GM19035 (cell line): ENCODE measurements around the gene TSPEAR.

ENCODE experiments used
- ATAC-seq: cut with Tn5 transposase; IDR thresholded peaks from one replicate; pipeline ENCODE4 v1.9.1; 2021; ENCODE audit not compliant: unreplicated experiment

TSPEAR gene

DNA sequence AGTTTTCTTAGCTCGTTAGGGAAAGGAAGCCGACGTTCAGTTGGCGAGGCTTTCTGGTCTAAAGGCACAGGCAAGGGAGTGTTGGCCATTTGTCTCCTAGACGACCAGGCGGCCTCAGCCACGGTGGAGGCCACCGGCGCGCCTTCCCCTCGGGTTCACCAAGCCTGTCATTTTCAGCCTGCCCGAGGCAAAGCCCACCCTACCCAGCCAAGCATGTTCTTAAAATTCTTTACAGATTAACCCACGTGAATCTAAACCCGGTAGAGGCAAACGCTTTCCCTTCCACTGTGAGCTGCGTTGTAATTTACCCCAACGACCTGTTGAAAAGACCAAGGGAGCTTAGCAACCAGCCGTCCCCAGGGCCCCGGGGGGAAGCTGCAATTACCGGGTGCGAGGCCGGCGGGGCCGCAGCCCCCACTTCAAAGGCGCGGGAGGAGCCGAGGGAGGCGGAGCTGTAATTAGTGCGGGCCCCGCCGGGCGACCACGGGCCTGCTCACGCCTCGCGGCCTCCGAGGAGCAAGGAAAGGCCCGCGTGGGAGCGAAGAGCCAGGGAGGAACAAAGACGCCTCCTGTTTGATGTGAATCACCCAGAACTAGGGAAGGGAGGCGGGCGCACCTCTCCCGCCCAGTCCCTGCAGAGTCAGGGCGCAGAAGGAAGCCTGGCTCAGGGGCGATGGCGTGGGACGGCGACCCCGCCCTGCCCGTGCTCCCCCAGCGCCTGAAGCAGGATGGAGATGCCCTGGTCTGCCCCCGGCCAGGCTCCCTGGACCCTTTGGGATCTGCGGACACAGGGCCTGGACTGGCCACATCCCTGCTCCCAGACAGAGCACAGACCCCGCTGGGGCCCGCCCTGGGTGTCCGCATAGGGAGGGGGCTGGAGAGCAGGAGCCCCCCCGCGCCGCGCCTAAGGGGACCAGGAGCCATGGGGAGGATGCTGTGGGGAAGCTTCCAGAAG is 12.1 kb upstream of the TSPEAR start:
- no peak for ATAC-seq

DNA sequence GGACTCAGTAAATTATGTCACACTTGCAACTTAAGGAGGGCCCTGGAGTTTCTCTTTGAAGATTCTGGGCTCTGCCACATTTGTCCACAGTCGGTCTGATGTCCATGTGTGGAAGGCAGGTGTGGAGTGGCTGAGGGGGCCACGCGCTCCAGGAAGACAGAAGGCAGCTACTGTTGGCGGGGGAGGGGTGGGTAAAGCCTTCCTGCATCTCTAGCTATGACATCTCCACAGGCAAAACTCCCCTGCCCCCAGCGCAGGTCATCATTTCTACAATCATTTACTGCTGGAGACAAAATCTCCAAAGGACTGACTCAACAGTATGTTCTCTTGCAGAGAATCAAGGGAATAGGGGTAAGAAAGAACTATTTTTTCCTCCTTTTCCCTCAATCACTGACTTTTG is 11.4 kb upstream of the TSPEAR start:
- ATAC-seq: no peak

- no peak for ATAC-seq
Measured at GRCh38 chr21:44720170-44720569, 8.8 kb upstream of the TSPEAR start.

DNA sequence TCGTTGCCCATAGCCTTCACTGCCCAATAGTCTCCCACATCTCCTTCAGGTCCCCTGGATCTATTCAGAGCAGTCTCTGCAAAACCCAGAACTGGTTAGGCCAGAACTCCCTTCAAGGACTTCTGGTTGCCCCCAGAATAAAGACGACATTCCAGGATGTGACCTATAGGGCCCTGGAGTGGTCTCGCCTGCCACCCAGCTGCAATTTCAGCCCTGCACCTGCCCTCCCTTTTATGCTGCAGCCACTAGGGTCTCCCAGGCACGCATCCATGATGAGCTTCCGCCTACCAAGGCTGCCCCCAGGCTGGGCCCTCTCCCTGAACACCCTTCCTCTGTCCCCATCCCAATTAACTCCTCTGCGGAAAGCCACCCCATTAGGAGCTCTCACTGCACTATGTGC is 7.2 kb upstream of the TSPEAR start:
- ATAC-seq: no peak

DNA sequence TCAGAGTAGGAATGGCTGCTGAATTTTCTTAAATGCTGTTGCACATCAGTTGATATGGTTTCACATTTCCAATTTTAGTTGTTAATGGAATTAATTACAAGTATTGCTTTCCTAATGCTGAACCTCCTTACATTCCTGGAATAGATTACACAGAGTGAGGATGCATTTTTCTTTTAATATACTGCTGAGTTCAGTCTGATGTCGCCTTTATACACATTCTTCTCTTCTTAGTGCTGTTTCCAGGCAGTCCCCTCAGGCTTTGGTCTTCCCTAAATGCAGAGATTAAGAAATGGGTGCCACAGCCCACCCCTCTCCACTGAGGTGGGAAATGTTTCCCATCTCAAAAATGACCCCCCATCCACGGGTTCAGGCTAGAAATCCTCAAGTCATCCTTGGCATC is 6.7 kb upstream of the TSPEAR start:
- ATAC-seq: no peak

GRCh38 chr21:44716984-44717383 is 5.6 kb upstream of the TSPEAR start:
- ATAC-seq: no peak

GRCh38 chr21:44714905-44715304 is 3.5 kb upstream of the TSPEAR start:
- no peak for ATAC-seq

DNA sequence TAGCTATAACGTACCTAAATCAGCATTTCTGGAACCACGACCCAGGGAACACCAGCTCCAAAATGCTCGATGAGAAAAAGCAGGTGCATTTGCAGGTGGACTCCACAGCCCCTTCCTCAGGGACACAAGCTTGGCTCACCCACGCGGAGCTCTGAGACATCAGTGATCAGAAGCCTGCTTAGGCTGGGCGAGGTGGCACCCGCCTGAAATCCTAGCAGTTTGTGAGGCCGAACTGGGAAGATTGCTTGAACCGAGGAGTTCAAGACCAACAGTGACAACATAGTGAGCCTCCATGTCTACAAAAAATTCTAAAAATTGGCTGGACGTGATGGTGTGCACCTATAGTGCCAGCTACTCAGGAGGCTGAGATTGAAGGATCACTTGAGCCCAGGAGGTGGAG is 2.5 kb upstream of the TSPEAR start:
- no peak for ATAC-seq

DNA sequence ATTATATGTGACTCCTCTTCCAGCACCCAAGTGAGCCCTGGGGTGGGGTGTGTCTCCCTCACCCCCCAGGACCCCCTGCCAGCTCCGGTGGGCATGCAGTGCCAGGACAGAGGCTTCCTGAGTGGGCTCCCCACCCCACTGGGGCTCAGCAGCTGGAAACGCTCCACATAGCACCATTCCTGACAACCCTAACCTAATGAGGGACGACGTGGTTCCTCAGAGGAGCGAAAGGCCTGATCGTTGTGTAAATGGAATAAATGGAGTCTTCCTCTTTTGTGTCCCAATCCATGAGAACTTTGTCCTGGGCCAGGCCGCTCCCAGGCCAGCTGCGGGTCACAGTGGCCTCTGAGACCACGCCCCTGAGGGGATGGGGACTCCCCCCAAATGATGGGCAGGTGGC is 1.8 kb upstream of the TSPEAR start:
- no peak for ATAC-seq

DNA sequence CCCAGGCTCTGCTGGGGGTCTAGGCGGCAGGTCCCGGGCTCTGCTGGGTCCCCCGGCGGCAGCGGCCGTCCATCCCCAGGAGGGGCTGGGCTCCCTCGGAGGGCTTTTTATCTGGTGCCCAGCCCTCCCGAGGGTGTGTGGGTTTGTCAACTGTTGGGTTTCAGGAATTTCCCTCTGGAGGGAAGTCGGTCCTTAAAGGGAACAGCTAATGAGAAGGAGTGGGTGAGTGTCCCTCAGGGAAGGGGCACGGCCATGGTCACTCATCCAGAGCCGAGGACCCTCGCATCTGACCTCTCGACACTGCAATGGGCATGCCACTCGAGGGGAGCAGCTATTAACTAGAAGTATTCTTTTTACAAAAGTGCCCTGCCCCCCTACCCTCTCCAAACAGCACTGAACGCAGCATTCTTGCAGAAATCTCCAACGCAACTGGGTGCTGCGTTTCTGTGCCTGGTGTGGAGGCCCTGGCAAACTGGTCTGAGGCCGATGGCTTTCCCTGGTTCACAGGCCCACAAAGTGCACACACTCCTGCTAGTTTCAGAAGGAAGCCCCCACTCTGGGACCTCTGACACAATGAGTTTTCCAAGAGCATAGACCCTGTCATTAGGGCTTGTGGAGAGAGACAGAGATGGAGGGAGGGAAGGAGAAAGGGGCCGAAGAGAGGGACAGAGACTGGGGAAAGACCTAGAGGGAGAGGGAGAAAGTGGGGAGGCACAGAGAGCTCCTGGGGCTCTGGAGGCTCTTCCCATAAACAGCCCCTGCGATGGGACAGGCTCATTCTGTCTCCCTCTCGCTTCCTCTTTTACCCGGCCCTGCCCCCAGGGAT is 1.0 kb upstream of the TSPEAR start:
- no peak for ATAC-seq

DNA sequence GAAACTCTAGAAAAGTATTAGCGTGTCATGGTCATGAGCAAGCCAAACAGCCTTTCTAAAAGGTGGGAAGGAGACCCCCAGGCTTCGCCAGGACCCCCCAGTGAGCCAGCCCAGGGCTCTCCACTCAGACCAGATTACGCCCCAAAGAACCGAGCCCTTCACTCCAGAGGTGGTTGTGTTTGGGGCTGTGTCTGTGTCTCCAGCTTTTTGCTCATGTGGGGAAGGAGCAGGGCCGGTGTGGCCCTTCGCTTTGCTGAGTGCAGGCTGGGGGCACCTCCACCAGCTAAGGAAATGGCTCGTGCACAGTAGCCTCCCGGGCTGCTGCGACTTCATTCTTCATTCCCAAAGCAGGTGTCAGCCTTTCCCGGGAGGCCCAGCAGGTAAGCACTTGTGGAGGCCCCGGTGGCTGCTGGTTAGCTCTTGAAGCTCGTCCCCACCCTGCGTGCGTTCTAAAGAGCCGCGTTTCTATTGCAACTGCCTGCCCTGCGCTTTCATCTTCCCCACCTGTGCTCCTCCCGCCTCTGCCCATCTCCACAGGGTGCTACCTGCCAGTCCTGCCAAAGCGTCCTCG is 531 bp downstream of the TSPEAR start:
- no peak for ATAC-seq

DNA sequence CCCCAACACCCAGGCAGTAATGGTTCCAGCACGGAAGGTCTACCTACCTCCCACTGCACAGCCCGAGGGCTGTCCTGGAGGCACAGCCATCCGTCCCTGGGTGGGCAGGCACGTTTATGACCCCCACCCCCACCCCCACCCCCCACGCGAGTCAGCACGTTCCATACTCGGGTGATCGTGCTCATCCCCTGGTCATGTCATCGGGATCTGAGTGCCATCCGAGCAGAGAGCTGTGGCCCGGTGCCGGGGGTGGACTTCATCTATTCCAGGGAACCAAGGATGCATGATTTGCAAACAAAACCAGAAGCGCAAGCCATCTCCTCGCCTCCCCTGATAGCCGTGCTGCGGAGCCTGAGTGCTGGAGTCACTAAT is 1.1 kb downstream of the TSPEAR start:
- ATAC-seq: no peak

GRCh38 chr21:44709426-44710293 is 1.7 kb downstream of the TSPEAR start:
- no peak for ATAC-seq

GRCh38 chr21:44708866-44709425 is 2.4 kb downstream of the TSPEAR start:
- no peak for ATAC-seq

- ATAC-seq: no peak
Measured at GRCh38 chr21:44708213-44708865, 3.0 kb downstream of the TSPEAR start.

DNA sequence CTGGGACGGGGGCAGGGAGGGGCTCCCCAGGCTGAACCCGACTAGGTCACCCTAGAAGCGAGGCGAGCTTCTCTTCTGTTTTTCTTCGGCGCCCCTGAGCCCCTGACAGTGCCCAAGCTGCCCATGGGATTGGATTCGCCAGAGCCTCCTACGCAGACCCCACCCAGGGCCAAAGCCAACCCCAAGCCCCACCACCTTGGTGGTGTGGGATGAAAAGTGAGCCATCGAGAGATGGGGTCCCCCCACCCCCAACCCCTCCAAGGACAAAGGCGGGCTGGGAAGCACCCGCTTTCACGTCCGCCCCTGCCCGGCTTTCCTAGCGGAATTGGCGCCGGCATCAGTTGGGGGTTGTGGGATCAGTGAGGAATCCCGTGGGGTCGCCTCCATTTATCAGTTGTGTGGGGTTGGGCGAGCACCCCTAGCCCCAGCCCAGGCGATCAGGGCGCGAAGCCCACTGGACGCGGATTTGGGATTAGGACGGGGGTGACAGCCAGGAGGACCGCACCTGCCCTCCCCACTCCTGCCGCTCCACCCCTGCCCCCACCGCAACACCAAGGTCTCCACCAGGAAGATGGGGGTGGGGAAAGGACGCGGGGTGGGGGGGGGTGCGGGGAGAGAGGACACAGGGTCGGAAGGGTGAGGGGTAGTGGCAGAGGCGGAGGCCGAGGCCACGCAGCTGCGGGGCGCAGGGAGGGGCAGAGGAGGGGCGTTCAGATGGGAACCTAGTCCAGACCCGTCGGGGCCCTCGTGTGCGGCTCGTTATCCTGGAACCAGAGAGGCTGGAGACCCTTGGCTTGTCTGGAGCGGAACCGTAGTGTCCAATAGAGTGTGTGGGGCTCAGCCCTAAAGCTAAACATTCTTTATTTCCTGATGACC is 4.4 kb downstream of the TSPEAR start:
- ATAC-seq: no peak

DNA sequence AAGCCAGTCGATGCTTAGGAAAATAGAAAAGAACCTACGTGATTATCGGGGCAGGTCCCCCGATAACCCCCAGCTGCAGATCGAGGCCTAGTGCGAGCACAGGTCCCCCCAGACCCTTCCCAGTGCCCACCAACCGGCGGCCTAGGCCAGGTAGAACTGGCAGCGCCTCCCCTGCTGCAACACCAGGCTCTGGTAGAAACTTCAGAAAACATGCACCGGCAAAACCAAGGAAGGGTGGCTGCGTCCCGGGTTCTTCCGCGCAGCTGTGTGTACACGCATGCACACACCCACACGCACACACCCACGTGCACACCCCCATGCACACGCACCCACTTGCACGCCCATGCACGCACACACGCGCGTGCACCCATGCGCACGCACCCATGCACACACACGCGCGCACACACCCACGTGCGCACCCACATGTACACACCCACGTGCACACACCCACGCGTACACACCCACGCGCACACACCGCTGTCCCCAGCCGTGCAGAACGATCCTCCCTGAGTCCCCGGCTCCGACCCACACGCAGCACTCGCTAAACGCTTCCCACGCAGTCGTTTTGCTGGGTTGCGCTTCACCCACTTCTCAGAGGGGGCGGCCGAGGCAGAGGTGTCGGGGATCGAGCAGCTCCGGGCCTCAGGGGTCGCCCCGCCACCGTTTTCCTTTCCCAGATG is 5.2 kb downstream of the TSPEAR start:
- no peak for ATAC-seq

DNA sequence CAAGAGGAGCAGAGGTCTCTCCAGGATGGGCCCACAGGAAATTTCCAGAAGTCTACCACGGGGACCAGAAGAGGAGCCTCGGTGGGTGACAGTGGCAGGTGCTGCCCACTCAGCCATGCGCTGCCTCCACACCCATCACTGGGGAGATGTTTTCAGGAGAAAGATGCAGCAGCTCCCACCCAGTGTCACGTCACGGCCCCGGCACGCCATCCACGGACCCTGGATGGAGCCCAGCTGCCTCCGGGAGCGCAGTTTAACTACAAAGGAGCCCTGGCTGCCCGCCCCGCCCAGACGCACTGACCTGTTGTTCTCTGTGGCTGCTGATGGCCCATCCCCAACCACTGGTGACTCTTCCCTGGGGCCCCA is 6.8 kb downstream of the TSPEAR start:
- no peak for ATAC-seq
